Right atrium auricular region (tissue), 2 donors: ENCODE data around the gene METTL24. TPM values are rescaled to one million over a fixed set of nuclear protein-coding genes. Genes with fewer than 3 reads are reported as not detected.
"Not testable (repeated sequence)": the region's sequence is repeated elsewhere in the genome, so short reads cannot be mapped to it uniquely, and the experiment has no call there.

ENCODE experiments used
- DNase-seq: peaks from one replicate; pipeline ENCODE4 v3.0.0-alpha.2; 2019; ENCODE audit warnings: low spot score
- H3K27ac ChIP-seq, 2 donors: fragments of 200-600 bp; sonication (generic); 1 replicate in 1 of 2; 2 replicates in 1 of 2; pipeline ENCODE4 v1.5.1; 2016 to 2019
- H3K27me3 ChIP-seq, 2 donors: fragments of 200-600 bp; sonication (generic); one replicate each; pipeline versions ENCODE4 v1.5.1 to v1.6.0; 2017 to 2019
- H3K36me3 ChIP-seq: fragments of 200-600 bp; sonication (generic); one replicate; pipeline ENCODE4 v1.5.1; 2016
- H3K4me1 ChIP-seq, 2 donors: fragments of 200-600 bp; sonication (generic); one replicate each; pipeline versions ENCODE4 v1.5.1 to v1.6.0; 2017 to 2019
- H3K4me3 ChIP-seq, 2 donors: fragments of 200-600 bp; sonication (generic); 1 replicate in 1 of 2; 2 replicates in 1 of 2; pipeline ENCODE4 v1.5.1; 2017 to 2019; ENCODE audit warnings: mild to moderate bottlenecking in 1 of 2, moderate library complexity in 1 of 2
- H3K9me3 ChIP-seq, 2 donors: fragments of 200-600 bp; sonication (generic); one replicate each; pipeline ENCODE4 v1.5.1; 2019
- CTCF ChIP-seq, 2 donors: fragments of 200-600 bp; sonication (generic); IDR thresholded peaks; one replicate each; pipeline ENCODE4 v1.5.1; 2019; ENCODE audit warnings: antibody characterized with exemption in 2 of 2
- total RNA-seq, 2 donors: library from RNA; depleted of rRNA; stranded (reverse); fragments of >200 nt; gene quantifications; one replicate each; pipeline ENCODE4 v1.1.0, GENCODE V29; 2016

METTL24 gene
- total RNA-seq, 2 donors from 2014 or later, result 1.2 to 1.5 TPM

GRCh38 chr6:110256366-110256765 is 101.8 kb downstream of the METTL24 start:
- no peak overlapping the region for H3K27ac ChIP-seq
- TF ChIP-seq CTCF (IDR thresholded peaks at IDR 0.05), result no peak
- H3K9me3 ChIP-seq, result peaks cover 0 to 9% of the 10 kb centered on the region in 2 donors

GRCh38 chr6:110255211-110255750 is 102.9 kb downstream of the METTL24 start:
- Histone ChIP-seq H3K27ac (no peak overlapping the region), H3K4me3 (no peak overlapping the region), H3K27me3 (no peaks in the 10 kb centered on the region), H3K9me3 (peaks cover 0 to 7% of the 10 kb centered on the region in 2 donors), H3K4me1 (no peaks in the 10 kb centered on the region), H3K36me3 (no peaks in the 10 kb centered on the region)
- DNase-seq, result no peak
- no peak for TF ChIP-seq CTCF (IDR thresholded peaks at IDR 0.05)

More at GRCh38 chr6:110256366-110256765, 101.8 kb downstream of the METTL24 start:
- Histone ChIP-seq H3K4me3 (no peak overlapping the region), H3K27me3 (no peaks in the 10 kb centered on the region), H3K4me1 (no peaks in the 10 kb centered on the region), H3K36me3 (no peaks in the 10 kb centered on the region)
- DNase-seq, result no peak

GRCh38 chr6:110250838-110251237 is 107.3 kb downstream of the METTL24 start:
- no peak overlapping the region for H3K4me3 ChIP-seq
- no peak for TF ChIP-seq CTCF (IDR thresholded peaks at IDR 0.05)
- no peak for DNase-seq
- no peaks in the 10 kb centered on the region for H3K9me3 ChIP-seq
- H3K27me3 ChIP-seq, result no peaks in the 10 kb centered on the region
- H3K27ac ChIP-seq, result no peak overlapping the region
- H3K4me1 ChIP-seq, result no peaks in the 10 kb centered on the region
- H3K36me3 ChIP-seq, result no peaks in the 10 kb centered on the region

GRCh38 chr6:110250058-110250457 is 108.1 kb downstream of the METTL24 start:
- no peaks in the 10 kb centered on the region for H3K4me1 ChIP-seq
- no peaks in the 10 kb centered on the region for H3K36me3 ChIP-seq
- no peak for TF ChIP-seq CTCF (IDR thresholded peaks at IDR 0.05)
- H3K9me3 ChIP-seq, result no peaks in the 10 kb centered on the region
- no peak overlapping the region for H3K4me3 ChIP-seq
- H3K27ac ChIP-seq, result no peak overlapping the region
- no peaks in the 10 kb centered on the region for H3K27me3 ChIP-seq
- DNase-seq, result no peak

- Histone ChIP-seq H3K36me3 (no peaks in the 10 kb centered on the region), H3K27me3 (no peaks in the 10 kb centered on the region), H3K9me3 (no peaks in the 10 kb centered on the region), H3K4me1 (no peaks in the 10 kb centered on the region), H3K4me3 (no peak overlapping the region), H3K27ac (no peak overlapping the region)
- DNase-seq, result no peak
- TF ChIP-seq CTCF (IDR thresholded peaks at IDR 0.05), result no peak
Measured at GRCh38 chr6:110246900-110247546, 111.1 kb downstream of the METTL24 start.

GRCh38 chr6:110246378-110246777 is 111.8 kb downstream of the METTL24 start:
- Histone ChIP-seq H3K36me3 (no peaks in the 10 kb centered on the region), H3K4me3 (no peak overlapping the region), H3K4me1 (no peaks in the 10 kb centered on the region), H3K9me3 (no peaks in the 10 kb centered on the region), H3K27ac (no peak overlapping the region), H3K27me3 (no peaks in the 10 kb centered on the region)
- no peak for DNase-seq
- no peak for TF ChIP-seq CTCF (IDR thresholded peaks at IDR 0.05)

GRCh38 chr6:110244621-110245020 is 113.5 kb downstream of the METTL24 start:
- H3K4me3 ChIP-seq, H3K9me3 ChIP-seq, H3K27me3 ChIP-seq, H3K27ac ChIP-seq, H3K4me1 ChIP-seq, DNase-seq, H3K36me3 ChIP-seq: not testable (repeated sequence)
